MCF 10A (cell line): ENCODE results near the gene MAGI1. TPM values are rescaled to one million over a fixed set of nuclear protein-coding genes. Genes with fewer than 3 reads are reported as not detected.

ENCODE experiments used
- BruUV-seq: library from RNA; stranded (reverse); fragments of 400-500 nt; replicated peaks from 2 replicates; lab custom pipeline; 2021; lab: Mats Ljungman, UMichigan
- CTCF ChIA-PET: fragments of 300-600 bp; sonication (Branson Sonifier 250); formaldehyde crosslinking; extraction: SDS; loops from one replicate; lab custom pipeline; 2021; ENCODE audit warnings: antibody characterized with exemption, inconsistent platforms; lab: Yijun Ruan, JAX
- POLR2A ChIA-PET: fragments of 300-600, 350-650 bp; sonication (Branson Sonifier 250); formaldehyde crosslinking; extraction: SDS; loops from one replicate; lab custom pipeline; 2020; ENCODE audit warnings: antibody characterized with exemption, inconsistent platforms; lab: Yijun Ruan, JAX
- DNase-seq: peaks from one replicate; pipeline ENCODE4 v3.0.0-alpha.2; 2018; ENCODE audit not compliant: unreplicated experiment
- H3K27ac Mint-ChIP-seq: one replicate; pipeline ENCODE4 v1.8.0; 2022; ENCODE audit warnings: mild to moderate bottlenecking, low read depth, mixed read lengths; ENCODE audit not compliant: unreplicated experiment
- H3K27me3 Mint-ChIP-seq: one replicate; pipeline ENCODE4 v1.8.0; 2022; ENCODE audit warnings: mixed read lengths; ENCODE audit not compliant: insufficient read depth, unreplicated experiment
- H3K36me3 Mint-ChIP-seq: one replicate; pipeline ENCODE4 v1.8.0; 2022; ENCODE audit warnings: mild to moderate bottlenecking, moderate library complexity, mixed read lengths; ENCODE audit not compliant: insufficient read depth, unreplicated experiment
- H3K4me1 Mint-ChIP-seq: one replicate; pipeline ENCODE4 v1.8.0; 2022; ENCODE audit warnings: mixed read lengths; ENCODE audit not compliant: insufficient read depth, unreplicated experiment
- H3K4me3 Mint-ChIP-seq: one replicate; pipeline ENCODE4 v1.8.0; 2022; ENCODE audit warnings: mild to moderate bottlenecking, moderate library complexity, mixed read lengths; ENCODE audit not compliant: unreplicated experiment
- H3K9me3 Mint-ChIP-seq: one replicate; pipeline ENCODE4 v1.8.0; 2022; ENCODE audit warnings: mixed read lengths; ENCODE audit not compliant: unreplicated experiment
- CTCF ChIP-seq: fragments of 200-600 bp; IDR thresholded peaks from one replicate; pipeline ENCODE4 v1.8.0; 2022; ENCODE audit warnings: antibody characterized with exemption, mild to moderate bottlenecking; ENCODE audit not compliant: unreplicated experiment
- intact Hi-C: fragments of 100-400 bp; cut with micrococcal nuclease; formaldehyde crosslinking; loops from 2 replicates; pipeline ENCODE4 v1.14.1; 2022
- total RNA-seq: library from RNA; stranded (reverse); gene quantifications from 2 replicates; pipeline ENCODE4 v1.2.3, GENCODE V29; 2022

Gene MAGI1
- total RNA-seq, 1 experiment from 2014 or later, result 6.2 TPM

DNA sequence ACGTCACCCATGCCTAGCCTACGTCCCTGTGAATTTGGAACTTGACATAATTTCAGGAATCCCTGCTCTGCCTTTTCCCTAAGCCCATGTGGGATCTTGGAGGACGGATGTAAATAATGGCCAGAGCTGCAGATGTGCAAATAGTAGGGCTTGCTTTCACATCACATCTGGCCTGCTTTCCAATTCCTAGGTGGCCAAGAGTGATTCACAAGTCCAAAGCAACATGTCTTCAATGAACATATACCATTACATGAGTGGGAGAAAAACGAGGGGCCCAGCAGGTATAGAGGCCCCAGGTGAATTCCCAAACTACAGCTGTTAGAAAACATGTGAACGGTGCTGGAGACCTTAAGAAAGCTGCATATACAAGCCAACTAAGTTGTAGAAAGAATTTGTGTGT is 214.6 kb downstream of the MAGI1 start:
- H3K4me1 Mint-ChIP-seq, result no peaks in the 10 kb centered on the region
- H3K27me3 Mint-ChIP-seq, result no peaks in the 10 kb centered on the region
- H3K36me3 Mint-ChIP-seq, result no peaks in the 10 kb centered on the region
- no peak overlapping the region for H3K4me3 Mint-ChIP-seq
- H3K9me3 Mint-ChIP-seq, result no peaks in the 10 kb centered on the region
- POLR2A ChIA-PET, result no interaction called here
- intact Hi-C loops, result no loop called here
- CTCF ChIA-PET, result no interaction called here
- H3K27ac Mint-ChIP-seq, result no peak overlapping the region
- no peak for DNase-seq
- no peak for TF ChIP-seq CTCF
- BruUV-seq, result no TSS peak

GRCh38 chr3:65820600-65820999 is 218.1 kb downstream of the MAGI1 start:
- no TSS peak for BruUV-seq
- CTCF ChIA-PET, result no interaction called here
- intact Hi-C loops, result no loop called here
- DNase-seq, result no peak
- Mint-ChIP-seq H3K27me3 (no peaks in the 10 kb centered on the region), H3K9me3 (no peaks in the 10 kb centered on the region), H3K4me1 (no peaks in the 10 kb centered on the region), H3K27ac (no peak overlapping the region), H3K4me3 (no peak overlapping the region), H3K36me3 (no peaks in the 10 kb centered on the region)
- POLR2A ChIA-PET, result no interaction called here
- no peak for TF ChIP-seq CTCF

GRCh38 chr3:65819896-65820295 is 218.8 kb downstream of the MAGI1 start:
- no TSS peak for BruUV-seq
- ChIA-PET POLR2A (no interaction called here), CTCF (no interaction called here)
- no peak overlapping the region for H3K27ac Mint-ChIP-seq
- no peak for DNase-seq
- no peaks in the 10 kb centered on the region for H3K4me1 Mint-ChIP-seq
- TF ChIP-seq CTCF, result no peak
- intact Hi-C loops, result no loop called here
- H3K36me3 Mint-ChIP-seq, result no peaks in the 10 kb centered on the region
- H3K4me3 Mint-ChIP-seq, result no peak overlapping the region
- no peaks in the 10 kb centered on the region for H3K9me3 Mint-ChIP-seq
- no peaks in the 10 kb centered on the region for H3K27me3 Mint-ChIP-seq

DNA sequence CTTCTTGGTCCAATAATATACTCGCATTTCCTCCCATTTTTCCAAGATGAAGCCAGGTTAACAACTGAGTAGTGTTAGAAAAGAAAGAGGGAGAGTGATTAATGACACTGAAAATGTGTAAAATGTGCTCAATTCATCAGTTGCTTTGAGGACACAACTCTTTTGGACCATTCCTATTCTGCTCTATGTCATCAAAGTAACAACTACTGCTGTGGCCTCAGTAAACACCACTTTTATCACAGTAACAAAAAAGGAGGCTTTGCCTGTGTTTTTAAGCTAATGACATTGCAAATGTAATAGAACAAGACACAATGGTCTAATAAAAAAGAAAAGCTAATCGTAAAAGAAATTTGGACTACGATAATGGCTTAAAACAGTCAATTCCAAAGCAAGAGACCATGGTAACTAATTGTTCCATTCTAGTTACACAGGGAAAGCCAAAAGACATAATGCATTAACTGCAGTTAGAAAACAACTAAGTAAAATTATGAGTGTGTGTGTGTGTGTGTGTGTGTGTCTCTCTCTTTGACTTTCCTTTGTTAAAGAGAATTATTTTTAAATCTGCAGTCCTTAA is 221.1 kb downstream of the MAGI1 start:
- no TSS peak for BruUV-seq
- H3K9me3 Mint-ChIP-seq, result no peaks in the 10 kb centered on the region
- H3K27me3 Mint-ChIP-seq, result no peaks in the 10 kb centered on the region
- no peaks in the 10 kb centered on the region for H3K4me1 Mint-ChIP-seq
- DNase-seq, result no peak
- no peak for TF ChIP-seq CTCF
- H3K4me3 Mint-ChIP-seq, result no peak overlapping the region
- no peak overlapping the region for H3K27ac Mint-ChIP-seq
- intact Hi-C loops, result no loop called here
- H3K36me3 Mint-ChIP-seq, result no peaks in the 10 kb centered on the region
- ChIA-PET POLR2A (interaction anchor here (0.6 kb wide), 1 partner anchor 17 kb away, joined by 3 read pairs; no protein-coding TSS in a partner anchor), CTCF (no interaction called here)
